Thoracic aorta (tissue), 2 donors: Measurements from ENCODE around the gene ACADS. TPM values are rescaled to one million over a fixed set of nuclear protein-coding genes. Genes with fewer than 3 reads are reported as not detected.

Experiments
- ATAC-seq: fragments of 150-250 bp; one replicate; pipeline ENCODE4 v1.8.0; 2017; ENCODE audit warnings: low read depth; ENCODE audit not compliant: insufficient number of reproducible peaks, low FRiP score
- DNase-seq: peaks from one replicate; pipeline ENCODE4 v3.0.0-alpha.2; 2020; ENCODE audit warnings: low spot score
- H3K27ac ChIP-seq, 2 donors: fragments of 200-600 bp; sonication (generic); 1 replicate in 1 of 2; 2 replicates in 1 of 2; pipeline ENCODE4 v1.5.1; 2016; ENCODE audit warnings: mild to moderate bottlenecking in 2 of 2, moderate library complexity in 2 of 2
- H3K27me3 ChIP-seq: fragments of 200-600 bp; sonication (generic); replicated peaks from 2 replicates; pipeline ENCODE4 v1.6.0; 2016; ENCODE audit warnings: mild to moderate bottlenecking; ENCODE audit not compliant: insufficient read depth
- H3K36me3 ChIP-seq: fragments of 200-600 bp; sonication (generic); one replicate; pipeline ENCODE4 v1.5.1; 2016
- H3K4me1 ChIP-seq, 2 donors: fragments of 200-600 bp; sonication (generic); 1 replicate in 1 of 2; 2 replicates in 1 of 2; pipeline versions ENCODE4 v1.5.1 to v1.6.0; 2016; ENCODE audit warnings: low read depth in 2 of 2, mild to moderate bottlenecking in 1 of 2; ENCODE audit not compliant: control insufficient read depth in 1 of 2
- H3K4me3 ChIP-seq: fragments of 200-600 bp; sonication (generic); 2 replicates; pipeline ENCODE4 v1.5.1; 2016; ENCODE audit warnings: mild to moderate bottlenecking
- H3K9me3 ChIP-seq: fragments of 200-600 bp; sonication (generic); 2 replicates; pipeline ENCODE4 v1.5.1; 2016
- total RNA-seq, 2 donors: library from RNA; depleted of rRNA; stranded (reverse); fragments of >200 nt; gene quantifications; one replicate each; pipeline versions ENCODE4 v1.1.0 to v1.2.3, GENCODE V29; 2016
- TF ChIP-seq, protein P1 (sequence below): fragments of 200-600 bp; sonication (generic); IDR thresholded peaks from one replicate; pipeline ENCODE4 v1.5.1; 2019; ENCODE audit warnings: antibody characterized with exemption

ACADS gene, protein sequence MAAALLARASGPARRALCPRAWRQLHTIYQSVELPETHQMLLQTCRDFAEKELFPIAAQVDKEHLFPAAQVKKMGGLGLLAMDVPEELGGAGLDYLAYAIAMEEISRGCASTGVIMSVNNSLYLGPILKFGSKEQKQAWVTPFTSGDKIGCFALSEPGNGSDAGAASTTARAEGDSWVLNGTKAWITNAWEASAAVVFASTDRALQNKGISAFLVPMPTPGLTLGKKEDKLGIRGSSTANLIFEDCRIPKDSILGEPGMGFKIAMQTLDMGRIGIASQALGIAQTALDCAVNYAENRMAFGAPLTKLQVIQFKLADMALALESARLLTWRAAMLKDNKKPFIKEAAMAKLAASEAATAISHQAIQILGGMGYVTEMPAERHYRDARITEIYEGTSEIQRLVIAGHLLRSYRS
- total RNA-seq: 10 to 100 TPM; 18.3 to 19.6 TPM

DNA sequence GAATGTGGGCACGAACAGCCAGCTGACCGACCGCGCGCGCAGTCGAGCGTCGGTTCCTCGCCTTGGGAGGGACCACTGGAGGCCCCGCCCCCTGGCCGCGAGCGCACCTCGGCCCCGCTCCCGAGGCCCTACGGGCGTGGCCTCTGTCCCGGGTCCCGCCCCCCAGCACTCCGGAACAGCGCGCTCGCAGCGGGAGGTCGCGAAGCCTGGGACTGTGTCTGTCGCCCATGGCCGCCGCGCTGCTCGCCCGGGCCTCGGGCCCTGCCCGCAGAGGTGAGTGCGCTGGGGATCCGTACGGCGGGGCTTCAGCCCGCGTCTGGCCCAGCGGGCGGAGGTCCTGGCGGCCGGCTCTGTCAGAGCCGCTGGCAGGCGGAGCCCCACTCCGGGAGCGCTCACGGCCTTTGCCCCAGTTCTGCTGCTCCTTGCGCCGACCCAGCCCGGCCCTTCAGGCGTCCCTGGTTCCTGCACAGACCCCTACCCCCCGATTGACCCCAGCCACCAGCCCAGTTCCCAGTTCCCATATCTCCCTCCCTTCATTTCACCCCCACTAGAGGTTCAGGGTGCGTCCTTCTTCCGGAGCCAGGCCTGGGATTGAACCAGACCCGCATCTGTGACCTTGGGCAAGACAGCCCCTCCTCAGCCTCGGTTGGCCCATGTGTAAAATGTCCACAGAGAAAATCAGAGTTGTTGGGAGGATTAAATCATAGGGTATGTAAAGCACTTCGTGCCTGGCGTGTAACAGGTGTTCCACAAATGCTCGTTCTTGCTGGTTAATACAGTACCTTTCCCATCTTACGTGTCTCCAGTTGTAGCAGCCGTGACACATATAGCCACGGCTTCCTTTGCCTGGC is at the start of gene ACADS:
TSS of gene ACADS (plus strand) at position 168 of the 851 bp plus-strand sequence. CDS start at position 228, 60 bp downstream.
- H3K4me1 ChIP-seq: peaks cover 10 to 17% of the 10 kb centered on the region in 2 donors
- no peaks in the 10 kb centered on the region for H3K27me3 ChIP-seq
- peaks cover 10% of the 10 kb centered on the region for H3K36me3 ChIP-seq
- H3K4me3 ChIP-seq: peak within 1 kb of the TSS; percentile 85
- ATAC-seq (peak; percentile 85), DNase-seq (peak; percentile 40)
- no peaks in the 10 kb centered on the region for H3K9me3 ChIP-seq
- peak within 1 kb of the TSS; percentile 41 to 75 for H3K27ac ChIP-seq
- TF ChIP-seq, protein P1, sequence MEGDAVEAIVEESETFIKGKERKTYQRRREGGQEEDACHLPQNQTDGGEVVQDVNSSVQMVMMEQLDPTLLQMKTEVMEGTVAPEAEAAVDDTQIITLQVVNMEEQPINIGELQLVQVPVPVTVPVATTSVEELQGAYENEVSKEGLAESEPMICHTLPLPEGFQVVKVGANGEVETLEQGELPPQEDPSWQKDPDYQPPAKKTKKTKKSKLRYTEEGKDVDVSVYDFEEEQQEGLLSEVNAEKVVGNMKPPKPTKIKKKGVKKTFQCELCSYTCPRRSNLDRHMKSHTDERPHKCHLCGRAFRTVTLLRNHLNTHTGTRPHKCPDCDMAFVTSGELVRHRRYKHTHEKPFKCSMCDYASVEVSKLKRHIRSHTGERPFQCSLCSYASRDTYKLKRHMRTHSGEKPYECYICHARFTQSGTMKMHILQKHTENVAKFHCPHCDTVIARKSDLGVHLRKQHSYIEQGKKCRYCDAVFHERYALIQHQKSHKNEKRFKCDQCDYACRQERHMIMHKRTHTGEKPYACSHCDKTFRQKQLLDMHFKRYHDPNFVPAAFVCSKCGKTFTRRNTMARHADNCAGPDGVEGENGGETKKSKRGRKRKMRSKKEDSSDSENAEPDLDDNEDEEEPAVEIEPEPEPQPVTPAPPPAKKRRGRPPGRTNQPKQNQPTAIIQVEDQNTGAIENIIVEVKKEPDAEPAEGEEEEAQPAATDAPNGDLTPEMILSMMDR: no peak

DNA sequence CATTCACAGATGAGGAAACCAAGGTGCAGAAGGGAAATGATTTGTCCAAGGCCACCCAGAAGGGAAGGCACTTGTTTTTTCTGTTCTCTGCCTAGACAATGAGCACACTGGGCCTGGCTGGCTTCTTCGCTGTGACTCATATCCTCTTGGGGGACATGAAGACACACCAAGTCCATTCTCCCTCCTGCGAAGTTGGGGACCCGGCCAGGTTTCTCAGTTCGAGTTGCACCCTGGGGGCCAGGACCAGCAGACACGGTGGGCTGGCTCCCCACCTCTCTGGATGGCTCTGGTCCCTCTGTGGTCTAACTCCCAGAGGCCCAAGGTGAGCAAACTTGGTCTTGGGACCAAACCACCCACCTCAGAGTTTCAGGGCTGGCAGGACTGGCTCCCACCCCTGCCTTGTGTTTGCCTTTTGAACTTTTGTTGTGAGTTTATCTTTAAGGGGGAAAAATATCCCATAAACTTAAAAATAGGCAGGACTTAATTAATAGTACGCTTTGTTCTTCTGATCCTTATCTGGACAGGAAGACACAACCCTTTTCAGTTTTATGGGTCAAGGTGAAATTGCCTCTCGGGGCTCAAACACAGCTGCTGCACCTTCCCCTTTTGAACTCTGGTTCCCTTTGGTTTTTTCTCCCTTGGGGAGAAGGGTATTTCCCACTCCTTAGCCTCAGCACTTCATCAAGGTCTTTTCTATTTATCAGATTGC is 47.7 kb upstream of the ACADS start:
- TF ChIP-seq, protein P1: no peak
- no peaks in the 10 kb centered on the region for H3K4me1 ChIP-seq
- H3K4me3 ChIP-seq: no peak overlapping the region
- no peaks in the 10 kb centered on the region for H3K36me3 ChIP-seq
- ATAC-seq: no peak
- no peaks in the 10 kb centered on the region for H3K27me3 ChIP-seq
- H3K9me3 ChIP-seq: no peaks in the 10 kb centered on the region
- DNase-seq: no peak
- no peak overlapping the region for H3K27ac ChIP-seq

DNA sequence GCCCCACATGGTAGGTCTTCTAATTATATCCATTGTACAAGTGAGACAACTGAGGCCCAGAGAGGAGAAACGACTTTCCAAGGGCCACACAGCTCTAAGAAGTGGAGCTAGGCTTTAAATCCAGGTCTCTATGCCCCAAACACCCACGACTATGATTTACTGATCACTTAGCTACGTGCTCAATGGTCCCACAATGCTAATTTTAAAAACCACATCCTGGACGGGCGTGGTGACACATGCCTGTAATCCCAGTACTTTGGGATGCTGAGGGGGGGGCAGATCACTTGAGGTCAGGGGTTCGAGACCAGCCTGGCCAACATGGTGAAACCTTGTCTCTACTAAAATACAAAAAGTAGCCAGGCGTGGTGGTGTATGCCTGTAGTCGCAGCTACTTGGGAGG is 47.1 kb upstream of the ACADS start:
- DNase-seq: no peak
- Histone ChIP-seq H3K9me3 (no peaks in the 10 kb centered on the region), H3K4me1 (no peaks in the 10 kb centered on the region), H3K36me3 (no peaks in the 10 kb centered on the region), H3K4me3 (no peak overlapping the region), H3K27ac (no peak overlapping the region), H3K27me3 (no peaks in the 10 kb centered on the region)
- ATAC-seq: no peak
- TF ChIP-seq, protein P1: no peak

DNA sequence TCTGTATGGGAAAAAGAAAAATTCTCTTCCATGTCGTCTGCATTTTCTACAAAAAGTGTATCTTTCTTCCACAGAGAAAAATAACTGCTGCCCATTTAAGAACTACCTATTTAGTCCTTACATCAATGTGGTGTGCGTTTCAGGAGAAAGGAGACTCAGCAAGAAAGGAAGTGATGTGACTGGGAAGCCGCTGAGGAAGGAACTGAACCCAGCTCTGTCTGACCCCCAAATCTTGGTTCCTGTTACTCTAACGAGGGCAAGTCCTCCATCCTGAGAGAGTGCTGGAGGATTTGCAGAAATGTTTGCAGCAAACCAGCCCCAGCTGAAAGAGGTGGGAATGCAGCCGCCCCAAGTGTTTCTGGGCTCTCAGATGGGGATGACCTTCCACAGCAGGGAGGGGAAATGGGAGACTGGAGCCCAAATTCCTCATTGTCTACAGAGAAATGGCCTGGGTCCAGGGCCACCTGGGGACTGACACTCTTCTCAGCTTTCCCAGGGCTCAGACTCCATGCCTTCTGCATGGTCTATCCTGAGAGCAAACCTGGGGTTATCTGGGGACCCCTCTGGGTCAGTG is 45.4 kb upstream of the ACADS start:
- Histone ChIP-seq H3K4me1 (no peaks in the 10 kb centered on the region), H3K36me3 (no peaks in the 10 kb centered on the region), H3K27ac (no peak overlapping the region), H3K9me3 (no peaks in the 10 kb centered on the region), H3K4me3 (no peak overlapping the region), H3K27me3 (no peaks in the 10 kb centered on the region)
- no peak for DNase-seq
- no peak for ATAC-seq
- TF ChIP-seq, protein P1: no peak
